Measurements from ENCODE around the gene MAST2.

DNA sequence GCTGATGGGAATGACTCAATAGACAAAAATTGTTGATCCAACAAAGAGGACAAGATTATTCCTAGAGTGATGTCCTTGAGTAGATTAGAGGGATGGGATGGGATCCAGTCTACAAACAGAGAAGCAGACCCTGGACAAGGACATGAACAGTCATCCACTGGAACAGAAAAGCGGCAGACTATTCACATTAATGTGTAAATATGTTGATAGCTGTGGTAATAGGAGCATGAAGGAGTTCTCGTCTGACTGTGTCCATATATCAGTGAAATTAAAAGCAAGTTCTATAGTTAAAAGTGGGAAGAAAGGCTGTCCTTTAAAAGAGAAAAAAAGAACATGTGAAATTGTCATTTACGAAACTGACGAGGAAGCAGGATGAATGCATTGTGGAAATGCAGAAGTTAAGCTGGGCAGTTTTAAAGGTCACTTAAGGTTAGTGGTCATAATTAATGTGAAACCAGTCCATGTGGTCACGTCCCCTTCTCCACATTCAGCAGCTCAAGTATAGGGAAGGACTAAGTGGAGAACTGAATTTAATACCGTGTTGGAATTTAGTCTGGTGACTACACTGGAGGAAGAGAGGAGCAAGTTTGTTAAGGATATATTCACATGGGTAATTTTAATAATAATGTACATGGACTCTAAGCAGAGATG lies 266.9 kb downstream of the MAST2 start:
- no peak for TF ChIP-seq CTCF (IDR thresholded peaks at IDR 0.05; ENCODE audit: extremely low read depth in 1 of 2, insufficient read depth in 1 of 2, low read depth in 1 of 2, low read length in 2 of 2)
- no peak for TF ChIP-seq POLR2AphosphoS5 (IDR thresholded peaks at IDR 0.05; ENCODE audit: insufficient read depth, low read depth, low read length)
- TF ChIP-seq EZH2 (IDR thresholded peaks at IDR 0.05; ENCODE audit: borderline replicate concordance, low read depth, low read length, severe bottlenecking): no peak
- no peak for TF ChIP-seq MAX (IDR thresholded peaks at IDR 0.05; ENCODE audit: insufficient read depth, insufficient read length)
- TF ChIP-seq POLR2A (IDR thresholded peaks at IDR 0.05; ENCODE audit: low read depth, low read length): no peak
- TF ChIP-seq MYC (IDR thresholded peaks at IDR 0.05; ENCODE audit: low read depth, low read length): no peak

Measured in endothelial cell of umbilical vein (primary cell).